Measurements from ENCODE around the gene FDX1.

DNA sequence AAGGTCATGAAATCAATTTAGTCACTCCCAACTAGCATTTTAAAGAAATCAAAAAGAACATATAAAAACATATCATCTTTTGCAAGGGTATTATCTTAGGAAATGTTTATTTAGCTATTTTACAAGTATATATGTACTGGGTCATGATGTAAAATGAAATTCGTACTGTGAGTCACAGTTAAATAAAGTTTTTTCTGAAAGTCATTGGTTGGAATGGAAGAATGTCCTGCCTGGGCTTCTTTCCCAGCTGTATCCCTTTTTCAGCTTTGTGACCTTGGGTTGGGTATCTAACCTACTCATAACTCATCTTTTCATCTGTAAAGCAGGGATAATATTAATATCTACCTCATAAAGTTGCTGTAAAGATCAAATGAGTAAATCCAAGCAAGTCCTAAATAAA, 15.7 kb downstream of the FDX1 start:
- TF ChIP-seq, protein P1, sequence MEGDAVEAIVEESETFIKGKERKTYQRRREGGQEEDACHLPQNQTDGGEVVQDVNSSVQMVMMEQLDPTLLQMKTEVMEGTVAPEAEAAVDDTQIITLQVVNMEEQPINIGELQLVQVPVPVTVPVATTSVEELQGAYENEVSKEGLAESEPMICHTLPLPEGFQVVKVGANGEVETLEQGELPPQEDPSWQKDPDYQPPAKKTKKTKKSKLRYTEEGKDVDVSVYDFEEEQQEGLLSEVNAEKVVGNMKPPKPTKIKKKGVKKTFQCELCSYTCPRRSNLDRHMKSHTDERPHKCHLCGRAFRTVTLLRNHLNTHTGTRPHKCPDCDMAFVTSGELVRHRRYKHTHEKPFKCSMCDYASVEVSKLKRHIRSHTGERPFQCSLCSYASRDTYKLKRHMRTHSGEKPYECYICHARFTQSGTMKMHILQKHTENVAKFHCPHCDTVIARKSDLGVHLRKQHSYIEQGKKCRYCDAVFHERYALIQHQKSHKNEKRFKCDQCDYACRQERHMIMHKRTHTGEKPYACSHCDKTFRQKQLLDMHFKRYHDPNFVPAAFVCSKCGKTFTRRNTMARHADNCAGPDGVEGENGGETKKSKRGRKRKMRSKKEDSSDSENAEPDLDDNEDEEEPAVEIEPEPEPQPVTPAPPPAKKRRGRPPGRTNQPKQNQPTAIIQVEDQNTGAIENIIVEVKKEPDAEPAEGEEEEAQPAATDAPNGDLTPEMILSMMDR (IDR thresholded peaks at IDR 0.05) = no peak
- TF ChIP-seq EZH2phosphoT487 (IDR thresholded peaks at IDR 0.05) = no peak
